CD4-positive, alpha-beta T cell treated with Interleukin-10 for 1 hour (primary cell): Measurements from ENCODE around the gene KCNB1.
A peak's percentile ranks its signal among the peaks of the same experiment; 100 is the strongest.
"Not testable (repeated sequence)": the region's sequence is repeated elsewhere in the genome, so short reads cannot be mapped to it uniquely, and the experiment has no call there.

ENCODE experiments used
- DNase-seq: peaks from one replicate; pipeline ENCODE4 v3.0.0-alpha.2; 2020

The KCNB1 gene

GRCh38 chr20:49346682-49347081, 135.8 kb downstream of the KCNB1 start:
- no peak for DNase-seq

GRCh38 chr20:49345524-49345923, 136.9 kb downstream of the KCNB1 start:
- no peak for DNase-seq

GRCh38 chr20:49344975-49345374, 137.5 kb downstream of the KCNB1 start:
- no peak for DNase-seq

DNA sequence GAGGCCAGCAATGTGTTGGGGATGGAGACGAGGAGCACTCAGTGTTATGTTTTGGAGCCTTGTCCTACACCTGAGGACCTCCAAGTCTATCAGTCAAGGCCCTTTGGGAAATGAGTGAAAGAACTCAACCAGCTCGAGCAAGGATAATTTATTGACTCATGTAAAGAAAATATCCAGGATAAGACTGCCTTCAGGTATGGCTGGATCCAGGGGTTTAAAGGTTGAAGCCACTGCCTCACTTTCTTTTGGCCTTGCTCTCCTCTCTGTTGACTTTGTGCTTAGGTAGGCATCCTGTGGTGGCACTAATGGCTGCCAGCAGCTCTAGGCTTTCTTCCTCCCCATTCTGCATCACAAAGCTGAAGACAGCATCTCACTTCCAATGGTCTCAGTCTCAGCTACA, 138.3 kb downstream of the KCNB1 start:
- DNase-seq = no peak

DNA sequence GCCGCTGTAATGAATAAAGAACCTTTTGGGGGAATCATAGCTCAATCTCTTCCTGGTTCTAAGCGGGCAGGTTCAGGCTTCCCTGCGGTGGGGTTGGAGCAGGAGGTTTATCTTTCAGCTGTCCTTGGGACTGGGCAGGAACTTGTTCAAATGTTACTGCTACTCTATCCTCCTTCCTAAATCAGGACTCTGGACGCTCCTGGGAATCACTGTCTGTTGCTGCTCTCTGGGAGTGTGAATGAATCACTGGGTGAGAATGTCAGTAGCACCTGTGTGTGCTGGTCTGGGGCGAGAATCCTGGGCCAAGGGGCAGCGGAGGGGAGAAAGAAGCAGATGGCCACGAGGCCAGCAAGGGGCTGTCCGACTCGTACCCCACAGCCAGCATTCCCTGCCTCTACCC, 139.2 kb downstream of the KCNB1 start:
- DNase-seq = no peak

DNA sequence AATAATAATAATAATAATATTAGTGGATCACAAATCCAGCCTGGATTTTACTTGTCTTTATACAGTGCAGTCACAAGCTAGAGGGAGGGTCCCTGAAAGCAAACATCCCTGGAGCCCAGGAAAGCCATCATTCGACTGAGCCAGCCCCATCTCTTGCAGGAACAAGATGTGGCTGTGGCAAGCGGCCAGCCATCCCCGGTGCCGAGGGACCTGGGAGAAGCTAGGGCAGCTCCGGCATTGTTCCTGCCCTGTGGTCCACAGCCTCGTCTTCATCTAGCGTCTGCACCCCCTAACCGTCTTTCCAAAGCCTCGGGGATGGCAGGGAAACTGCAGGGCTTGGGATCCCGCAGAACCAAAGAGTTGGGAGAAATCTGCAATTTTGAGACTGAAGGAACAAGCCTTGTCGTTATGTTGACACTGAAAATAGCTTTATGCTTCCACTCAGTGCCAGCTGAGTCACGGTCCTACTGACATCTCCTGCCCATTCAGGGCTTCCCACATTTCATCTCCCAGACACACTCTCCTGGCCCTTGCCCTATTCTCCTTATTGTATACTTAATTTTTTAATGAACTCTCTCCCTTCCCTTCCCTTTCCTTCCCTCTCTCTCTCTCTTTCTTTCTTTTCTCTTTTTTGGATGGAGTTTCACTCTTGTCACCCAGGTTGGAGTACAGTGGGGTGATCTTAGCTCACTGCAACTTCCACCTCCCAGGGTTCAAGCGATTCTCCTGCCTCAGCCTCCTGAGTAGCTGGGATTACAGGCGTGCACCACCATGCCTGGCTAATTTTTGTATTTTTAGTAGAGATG, 142.1 kb downstream of the KCNB1 start:
- no peak for DNase-seq

DNA sequence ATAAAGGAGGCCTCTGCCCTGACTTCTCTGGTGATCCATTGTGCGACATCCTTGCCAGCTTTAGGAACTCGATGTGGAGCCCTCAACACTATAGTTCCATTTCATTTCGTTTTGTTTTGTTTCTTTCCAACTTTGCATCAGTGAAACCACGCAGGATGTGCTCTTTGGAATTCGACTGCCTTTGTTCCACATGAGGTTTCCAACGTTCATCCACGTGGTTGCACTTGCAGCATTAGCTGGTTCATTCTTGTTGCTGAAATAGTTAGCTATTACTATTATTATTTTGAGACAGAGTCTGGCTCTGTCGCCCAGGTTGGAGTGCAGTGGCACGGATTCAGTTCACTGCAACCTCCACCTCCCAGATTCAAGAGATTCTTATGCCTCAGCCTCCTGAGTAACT, 143.3 kb downstream of the KCNB1 start:
- DNase-seq = no peak

DNA sequence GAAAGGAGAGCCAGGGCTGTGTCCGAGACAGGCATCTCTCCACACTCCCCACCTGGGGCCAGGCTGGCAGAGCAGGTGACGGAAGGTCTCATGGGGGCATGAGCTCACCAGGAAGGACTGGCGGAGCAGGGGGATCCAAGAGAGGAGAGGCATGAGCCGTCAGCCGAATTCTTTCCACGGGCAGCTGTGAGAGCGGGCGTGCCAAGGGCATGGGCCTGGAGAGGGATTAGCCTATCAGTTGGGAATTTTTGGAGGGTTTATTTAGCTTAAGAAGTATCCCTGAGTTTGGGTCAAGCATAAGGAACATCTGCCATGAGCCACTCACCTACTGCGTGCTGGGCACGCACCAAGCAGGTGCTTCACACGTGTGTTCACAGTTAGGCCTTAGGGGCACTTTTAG, 144.4 kb downstream of the KCNB1 start:
- no peak for DNase-seq

DNA sequence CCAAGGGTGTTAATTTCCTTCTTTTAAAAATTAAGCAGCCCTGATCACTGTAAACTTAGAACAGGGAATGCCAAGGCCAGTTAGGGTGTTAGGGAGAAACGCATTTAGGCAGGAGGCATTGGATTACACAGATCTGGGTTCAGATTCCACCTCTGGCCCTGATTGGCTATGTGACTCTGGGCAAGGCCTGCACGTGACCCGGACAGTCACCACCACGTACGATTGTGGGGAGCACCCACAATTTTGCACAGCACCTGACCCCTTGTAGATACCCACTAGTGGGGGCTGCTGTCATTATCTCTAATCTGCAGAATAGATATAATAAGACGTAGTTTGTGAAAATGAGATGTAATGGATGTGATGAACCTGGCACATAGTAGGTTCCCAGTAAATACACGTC, 145.1 kb downstream of the KCNB1 start:
- DNase-seq = no peak

DNA sequence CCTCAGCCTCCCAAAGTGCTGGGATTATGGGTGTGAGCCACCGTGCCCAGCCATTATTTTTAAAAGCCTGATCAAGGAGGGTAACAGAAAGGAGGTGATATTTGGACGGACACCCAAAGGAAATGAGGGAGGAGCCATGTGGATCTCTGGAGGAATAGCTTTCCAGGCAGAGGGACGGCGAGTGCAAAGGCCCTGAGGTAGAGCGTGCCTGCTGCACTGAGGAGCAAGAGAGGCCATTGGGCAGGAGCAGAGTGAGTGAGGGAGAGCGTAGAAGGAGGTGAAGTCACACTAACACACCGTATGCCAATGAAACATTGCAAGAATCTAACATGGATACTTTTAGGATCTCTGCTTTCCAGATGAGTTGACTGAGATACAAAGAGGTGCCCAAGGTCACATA, 145.7 kb downstream of the KCNB1 start:
- no peak for DNase-seq

DNA sequence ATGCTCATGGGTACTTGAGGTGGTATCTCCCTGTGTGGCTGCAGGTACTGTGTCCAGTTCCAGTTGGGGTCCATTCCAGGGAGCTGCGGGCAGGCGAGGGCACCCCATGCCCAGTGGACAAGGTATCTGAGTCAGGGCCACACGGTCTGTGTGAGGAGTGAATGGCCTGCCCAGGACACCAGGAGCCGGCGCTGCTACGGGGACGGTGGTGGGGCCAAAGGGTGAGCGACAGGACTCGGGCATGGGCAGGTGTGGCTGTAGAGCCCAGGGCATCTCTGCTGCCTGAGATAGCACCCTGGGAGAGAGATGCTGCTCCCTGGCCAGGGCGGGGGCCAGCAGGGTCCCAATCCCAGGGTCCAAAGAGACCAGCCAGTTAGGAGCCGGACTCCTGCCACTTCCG, 147.0 kb downstream of the KCNB1 start:
- DNase-seq = no peak

DNA sequence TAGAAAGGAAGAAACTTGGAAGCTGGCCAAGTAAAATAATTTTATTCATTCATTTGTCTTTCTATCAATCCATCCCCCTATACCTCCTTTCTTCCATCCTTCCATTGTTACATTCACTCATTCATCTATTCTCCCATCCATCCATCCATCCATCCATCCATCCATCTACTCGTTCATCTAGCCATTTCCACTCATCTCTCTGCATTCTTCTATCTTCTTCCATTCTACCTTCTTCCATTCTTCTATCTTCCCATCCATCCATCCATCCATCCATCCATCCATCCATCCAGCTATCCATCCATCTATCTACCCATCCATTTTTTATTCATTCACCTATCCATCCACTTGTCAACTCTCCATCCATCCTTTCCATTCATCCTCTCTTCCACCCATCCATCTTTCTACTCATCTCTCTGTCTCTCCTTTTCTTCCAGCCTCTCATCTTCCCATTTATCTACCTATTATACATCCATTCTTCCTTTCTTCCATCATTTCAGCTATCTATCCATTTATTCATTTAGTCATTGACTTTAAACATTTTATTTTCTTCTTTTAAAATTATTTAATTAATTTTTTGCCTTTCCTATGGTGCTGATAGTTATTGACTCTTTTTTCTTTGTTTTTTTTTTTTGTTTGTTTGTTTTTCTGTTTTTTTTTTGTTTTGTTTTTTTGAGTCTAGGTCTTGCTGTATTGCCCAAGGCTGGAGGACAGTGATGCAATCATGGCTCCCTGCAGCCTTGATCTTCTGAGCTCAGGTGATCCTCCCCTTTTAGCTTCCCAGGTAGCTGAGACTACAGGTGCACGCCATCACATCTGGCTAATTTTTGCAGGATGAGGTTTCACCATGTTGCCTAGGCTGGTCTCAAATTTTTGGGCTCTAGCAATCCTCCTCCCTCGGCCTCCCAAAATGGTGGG, 151.5 kb downstream of the KCNB1 start:
- DNase-seq = no peak

- no peak for DNase-seq
These were observed 153.7 kb downstream of the KCNB1 start for GRCh38 chr20:49328790-49329189.

DNA sequence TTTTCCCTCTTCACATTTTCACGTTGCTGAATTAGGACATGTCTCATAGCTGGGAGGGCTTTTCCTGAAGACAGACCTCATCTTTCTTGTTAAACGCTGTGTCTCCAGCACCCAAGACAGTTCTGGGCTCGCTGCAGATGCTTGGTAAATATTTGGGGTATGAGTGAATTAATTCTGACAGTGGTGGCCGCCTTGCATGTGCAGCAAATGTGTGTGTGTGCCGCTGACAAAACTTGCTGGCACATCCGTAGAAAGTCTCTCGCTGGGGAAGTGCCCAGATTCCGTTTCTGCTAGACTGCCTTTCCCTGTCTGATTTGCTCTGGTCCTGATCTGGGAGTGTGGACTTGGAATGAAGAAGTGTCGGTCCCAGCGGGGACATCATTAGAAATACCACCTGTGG, 156.4 kb downstream of the KCNB1 start:
- no peak for DNase-seq

- DNase-seq = no peak
These were observed 158.2 kb downstream of the KCNB1 start for GRCh38 chr20:49324306-49324705.

- DNase-seq = peak; percentile 61
These were observed 158.7 kb downstream of the KCNB1 start for GRCh38 chr20:49323622-49324238.

GRCh38 chr20:49320460-49320859, 162.0 kb downstream of the KCNB1 start:
- DNase-seq = no peak

- DNase-seq = no peak
These were observed 163.2 kb downstream of the KCNB1 start for GRCh38 chr20:49319208-49319809.

- peak; percentile 33 for DNase-seq
These were observed 163.8 kb downstream of the KCNB1 start for GRCh38 chr20:49318430-49319207.

GRCh38 chr20:49318091-49318429, 164.4 kb downstream of the KCNB1 start:
- DNase-seq = no peak

DNA sequence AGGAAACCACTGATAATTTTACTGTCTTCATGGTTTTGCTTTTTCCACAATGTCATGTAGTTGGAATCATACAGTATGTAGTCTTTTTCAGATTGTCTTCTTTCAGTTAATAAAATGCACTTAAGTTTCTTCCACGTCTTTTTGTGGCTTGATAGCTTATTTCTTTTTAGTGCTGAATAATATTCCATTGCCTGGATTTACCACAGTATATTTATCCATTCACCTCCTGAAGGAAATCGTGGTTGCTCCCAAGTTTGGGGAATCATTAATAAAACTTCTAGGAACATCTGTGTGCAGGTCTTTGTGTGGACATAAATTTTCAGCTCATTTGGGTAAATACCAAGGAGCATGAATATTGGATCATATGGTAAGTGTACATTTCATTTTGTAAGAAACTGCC, 165.8 kb downstream of the KCNB1 start:
- DNase-seq = no peak

GRCh38 chr20:49315580-49315979, 166.9 kb downstream of the KCNB1 start:
- DNase-seq = no peak

DNA sequence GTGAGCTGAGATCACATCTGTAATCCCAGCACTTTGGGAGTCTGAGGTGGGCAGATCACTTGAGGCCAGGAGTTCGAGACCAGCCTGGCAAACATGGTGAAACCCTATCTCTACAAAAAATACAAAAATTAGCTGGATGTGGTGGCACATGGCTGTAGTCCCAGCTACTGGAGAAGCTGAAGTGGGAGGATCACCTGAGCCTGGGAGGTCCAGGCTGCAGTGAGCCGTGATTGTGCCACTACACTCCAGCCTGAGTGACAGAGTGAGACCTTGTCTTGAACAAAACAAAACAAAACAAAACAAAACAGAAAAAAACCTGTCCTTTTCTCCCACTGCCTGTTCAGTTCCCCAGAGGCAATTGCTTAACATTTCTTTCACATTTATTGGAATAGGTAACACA, 168.4 kb downstream of the KCNB1 start:
- DNase-seq = not testable (repeated sequence)
